NCI-H1930 (cell line): ENCODE data around the gene FERMT1.
"Not testable (repeated sequence)": the region's sequence is repeated elsewhere in the genome, so short reads cannot be mapped to it uniquely, and the experiment has no call there.

Source experiments
- DNase-seq, 2 experiments: peaks; one replicate each; lab custom pipeline; 2025; lab: John Stamatoyannopoulos, UW

FERMT1 gene

DNA sequence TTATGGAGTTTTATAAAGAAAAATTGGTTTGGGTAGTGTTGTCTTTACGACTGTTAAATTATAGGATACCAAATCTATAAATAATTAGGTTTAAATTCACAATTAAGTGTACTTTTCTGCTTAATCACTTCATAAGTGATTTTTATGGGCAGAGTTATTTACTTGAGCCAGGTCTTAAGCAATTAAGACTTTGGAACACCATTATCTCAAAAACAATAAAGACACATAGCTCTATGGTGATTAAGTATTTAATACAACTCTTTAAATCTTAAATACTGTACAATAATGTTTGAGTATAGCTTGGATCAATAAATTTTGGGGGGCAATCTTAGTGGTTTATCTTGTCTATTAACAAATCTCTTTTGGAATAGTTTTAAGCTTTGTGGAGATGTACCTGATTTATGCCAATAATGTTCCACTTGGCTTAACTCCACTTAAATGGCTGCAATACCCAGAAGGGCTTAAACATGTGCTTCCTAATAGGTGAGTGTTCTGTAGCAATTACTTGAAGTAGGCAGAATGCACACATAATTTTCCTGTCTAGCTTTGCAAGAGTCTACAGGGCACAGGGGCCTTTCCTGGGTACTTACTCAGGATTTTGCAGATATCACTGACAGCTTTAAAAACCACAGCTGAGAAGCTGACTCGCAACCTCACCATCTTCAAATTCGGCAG, 7.5 kb downstream of the FERMT1 start:
- no peak for DNase-seq

DNA sequence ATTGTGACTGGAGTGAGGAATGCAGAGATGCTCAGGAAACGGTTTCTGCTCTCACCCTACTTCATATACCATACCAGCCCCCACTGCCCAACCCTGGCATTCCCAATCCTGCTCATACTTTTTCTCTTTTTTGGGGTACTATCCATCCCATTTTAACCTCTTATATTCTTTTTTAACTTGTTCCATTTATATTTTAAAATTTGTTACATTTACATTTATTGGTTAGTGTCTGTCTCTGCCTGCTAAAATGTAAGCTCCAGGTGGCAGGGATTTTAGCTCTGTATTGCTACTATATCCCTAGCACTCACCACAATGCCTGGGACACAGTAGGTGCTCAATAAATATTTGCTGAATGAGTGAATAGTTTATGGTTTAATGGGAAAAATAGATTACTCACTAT, 8.1 kb downstream of the FERMT1 start:
- no peak for DNase-seq

DNA sequence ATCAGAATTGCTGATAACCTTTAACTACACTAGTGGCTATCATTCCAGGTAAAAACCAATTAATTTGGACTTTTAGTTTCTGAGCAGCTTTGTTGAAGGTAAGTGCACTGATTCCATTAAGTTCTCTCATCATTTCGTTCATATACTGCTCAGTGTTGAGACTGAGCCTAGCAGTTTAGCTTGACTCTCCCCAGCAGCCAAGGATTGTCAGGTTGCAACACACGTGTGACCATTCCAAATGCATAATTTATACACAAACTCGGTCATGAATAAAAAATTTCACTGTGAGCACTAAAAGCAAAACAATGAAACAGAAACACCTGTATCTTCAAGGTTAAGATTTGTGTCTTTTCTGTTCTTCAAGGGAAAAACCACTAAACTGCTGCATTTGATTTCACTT, 8.9 kb downstream of the FERMT1 start:
- no peak for DNase-seq

DNA sequence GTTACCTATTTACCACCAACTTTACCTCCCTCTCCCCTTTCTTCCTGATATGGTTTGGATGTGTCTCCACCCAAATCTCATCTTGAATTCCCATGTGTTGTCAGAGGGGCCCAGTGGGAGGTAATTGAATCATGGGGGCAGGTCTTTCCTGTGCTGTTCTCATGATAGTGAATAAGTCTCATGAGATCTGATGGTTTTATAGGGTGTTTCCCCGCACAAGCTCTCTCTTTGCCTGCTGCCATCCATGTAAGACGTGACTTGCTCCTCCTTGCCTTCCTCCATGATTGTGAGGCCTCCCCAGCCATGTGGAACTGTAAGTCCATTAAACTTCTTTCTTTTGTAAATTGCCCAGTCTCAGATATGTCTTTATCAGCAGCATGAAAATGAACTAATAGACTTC, 9.9 kb downstream of the FERMT1 start:
- DNase-seq: not testable (repeated sequence)

DNA sequence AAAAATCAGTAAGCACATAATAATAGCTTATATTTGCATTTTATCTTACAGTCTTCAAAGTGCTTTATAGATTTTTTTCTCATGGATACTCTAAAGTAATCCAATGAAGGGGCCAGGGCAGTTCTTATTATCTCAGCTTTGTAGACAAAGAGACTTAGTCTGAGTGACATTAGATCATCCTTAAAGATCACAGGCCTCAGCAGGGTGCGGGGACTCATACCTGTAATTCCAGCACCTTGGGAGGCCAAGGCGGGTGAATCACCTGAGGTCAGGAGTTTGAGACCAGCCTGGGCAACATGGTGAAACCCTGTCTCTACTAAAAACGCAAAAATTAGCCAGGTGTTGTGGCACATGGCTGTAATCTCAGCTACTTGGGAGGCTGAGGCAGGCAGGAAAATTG, 14.5 kb downstream of the FERMT1 start:
- no peak for DNase-seq

DNA sequence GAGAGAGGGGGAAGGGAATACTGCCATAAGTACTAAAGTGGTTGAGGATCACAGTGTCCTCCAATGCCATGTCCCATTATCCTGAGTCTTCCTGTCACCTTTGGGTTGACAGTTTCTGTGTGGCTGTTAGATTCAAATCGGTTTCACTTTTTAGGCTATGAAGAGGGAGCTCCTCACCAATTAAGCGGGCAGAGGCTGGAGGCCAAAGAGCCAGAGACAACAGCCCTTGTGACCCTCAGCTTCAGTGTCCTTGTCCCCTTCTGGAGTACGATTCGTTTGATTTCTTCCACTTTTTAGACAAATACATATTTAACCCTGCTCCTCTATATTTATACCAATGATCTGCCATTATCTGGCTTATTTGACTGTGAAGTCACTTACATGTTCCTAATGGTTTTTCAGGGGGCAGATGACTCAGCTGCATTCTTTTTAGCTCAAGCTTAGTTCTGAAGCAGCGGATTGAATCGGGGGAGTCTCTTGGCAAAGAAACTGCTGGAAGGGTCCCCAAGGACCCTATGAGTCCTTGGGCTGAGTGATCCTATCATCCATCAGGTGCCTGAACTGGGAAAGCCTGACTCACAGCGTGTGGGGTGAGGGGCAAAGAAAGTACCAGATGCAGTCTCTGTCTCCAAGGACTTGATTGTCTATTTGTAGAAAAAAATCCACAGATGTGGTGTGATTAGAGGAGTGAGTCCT, 18.2 kb downstream of the FERMT1 start:
- no peak for DNase-seq

DNA sequence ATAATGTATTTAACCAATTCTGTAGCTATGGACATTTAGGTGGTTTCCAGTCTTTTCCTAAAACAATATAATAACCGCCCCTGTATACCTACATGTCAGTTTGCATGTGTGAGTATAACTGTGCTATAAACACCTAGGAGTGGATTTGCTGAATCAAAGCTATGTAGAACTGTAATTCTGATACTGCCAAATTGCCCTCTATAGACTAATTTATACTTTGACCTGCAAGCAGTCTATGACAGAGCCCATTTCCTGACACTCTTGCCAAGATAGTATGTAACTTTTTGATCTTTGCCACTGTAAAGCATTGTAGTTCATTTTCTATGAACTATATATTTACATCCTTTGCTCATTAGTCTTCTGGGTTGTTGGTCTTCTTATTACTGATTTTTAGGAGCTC, 19.5 kb downstream of the FERMT1 start:
- DNase-seq: no peak

DNA sequence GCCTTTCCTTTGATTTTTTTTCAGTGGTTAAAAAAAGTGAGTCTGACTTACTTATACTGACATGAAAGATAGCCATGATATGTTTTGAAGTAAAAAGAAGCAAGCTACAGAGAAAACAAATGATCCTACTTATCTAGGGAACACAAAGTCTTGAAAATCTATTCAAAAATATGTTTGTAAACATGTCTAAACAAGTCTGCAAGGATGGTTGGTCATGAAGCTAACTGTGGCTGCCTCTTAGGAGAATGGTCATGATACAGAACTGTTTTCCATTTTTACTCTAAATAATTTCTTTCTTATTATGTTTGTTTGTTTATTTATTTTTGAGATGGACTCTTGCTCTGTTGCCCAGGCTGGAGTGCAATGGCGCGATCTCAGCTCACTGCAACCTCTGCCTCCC, 21.5 kb downstream of the FERMT1 start:
- no peak for DNase-seq

DNA sequence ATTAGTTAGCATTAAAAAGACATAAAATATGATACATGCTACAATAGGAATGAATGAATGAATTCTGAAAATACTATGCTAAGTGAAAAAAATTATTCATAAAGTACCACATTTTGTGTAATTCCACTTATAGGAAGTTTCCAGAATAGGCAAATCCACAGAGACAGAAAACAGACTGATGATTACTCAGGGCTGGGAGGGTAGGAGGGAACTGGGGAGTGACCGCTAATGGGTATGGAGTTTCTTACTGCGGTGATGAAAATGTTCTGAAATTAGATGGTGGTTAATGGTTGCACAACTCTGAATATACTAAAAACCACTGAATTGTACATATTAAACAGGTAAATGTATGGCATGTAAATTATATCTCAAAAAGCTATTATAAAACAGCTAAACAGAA, 22.6 kb downstream of the FERMT1 start:
- DNase-seq: no peak

DNA sequence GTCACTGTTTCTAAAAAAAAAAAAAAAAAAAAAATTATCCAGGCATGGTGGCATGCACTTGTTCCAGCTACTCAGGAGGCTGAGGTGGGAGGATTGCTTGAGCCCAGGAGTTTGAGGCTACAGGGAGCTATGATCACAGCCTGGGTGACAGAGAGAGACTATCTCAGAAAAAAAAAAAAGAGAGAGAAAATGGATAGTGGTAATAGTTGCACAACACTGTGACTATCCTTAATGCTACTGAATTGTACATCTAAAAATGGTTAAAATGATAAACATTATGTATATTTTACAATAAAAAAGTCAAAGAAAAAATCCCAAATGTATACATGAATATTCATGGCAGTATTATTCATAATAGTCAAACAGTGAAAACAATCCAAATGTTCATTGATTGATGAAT, 23.0 kb downstream of the FERMT1 start:
- no peak for DNase-seq

DNA sequence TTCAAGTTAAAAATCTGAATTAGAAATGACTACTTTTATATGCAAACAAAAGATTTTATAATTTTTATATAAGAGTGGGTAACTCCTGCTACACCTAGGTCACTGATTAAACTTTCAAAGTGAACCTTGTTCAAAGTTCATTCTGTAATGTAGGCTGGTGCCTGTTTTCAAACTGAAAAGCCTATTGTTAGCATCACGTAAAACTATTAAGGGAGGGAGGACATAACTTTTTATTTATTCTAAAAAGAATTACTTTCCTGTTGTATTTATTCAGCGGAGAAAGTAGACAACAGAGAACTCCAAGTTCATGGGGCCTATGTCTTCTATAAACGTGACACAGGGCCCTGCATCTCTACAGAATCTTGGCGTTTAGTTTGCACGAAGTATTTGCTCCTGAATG, 27.4 kb downstream of the FERMT1 start:
- no peak for DNase-seq

DNA sequence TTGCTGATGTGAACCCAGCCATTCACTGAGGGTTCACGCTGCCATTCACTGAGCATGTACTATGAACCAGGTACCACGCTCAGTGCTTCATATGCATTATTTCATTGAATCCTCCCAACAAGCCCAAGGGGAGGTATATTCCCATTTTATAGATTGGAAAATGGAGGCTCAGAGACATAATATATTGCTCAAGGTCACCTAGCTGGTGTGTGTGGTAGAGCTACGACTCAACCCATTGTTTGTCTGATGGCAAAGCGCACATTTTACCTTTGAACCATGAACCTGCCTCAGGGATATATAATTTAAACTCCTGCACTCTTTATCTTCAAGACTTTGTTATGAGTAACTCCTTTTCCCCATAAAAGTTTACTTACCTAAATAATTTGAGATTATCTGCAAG, 28.3 kb downstream of the FERMT1 start:
- DNase-seq: no peak

DNA sequence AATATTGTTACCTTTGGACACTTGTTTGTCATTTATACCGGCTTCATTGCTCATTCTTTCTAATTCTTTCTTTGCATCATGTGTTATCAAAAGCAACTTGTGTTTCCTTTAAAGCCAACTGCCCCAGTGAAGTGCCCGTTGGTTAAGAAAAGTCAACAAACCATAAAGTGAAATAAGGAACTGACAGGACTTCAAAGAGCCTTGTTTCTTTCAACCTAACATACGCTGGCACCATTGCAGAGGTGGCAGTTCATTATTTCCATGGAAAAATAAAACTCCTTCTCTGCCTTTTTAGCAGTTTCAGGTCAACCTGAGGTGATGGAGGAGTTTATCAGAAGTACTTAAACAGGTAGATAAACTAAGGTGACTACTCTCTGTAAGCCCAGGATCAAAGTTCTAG, 28.8 kb downstream of the FERMT1 start:
- no peak for DNase-seq

DNA sequence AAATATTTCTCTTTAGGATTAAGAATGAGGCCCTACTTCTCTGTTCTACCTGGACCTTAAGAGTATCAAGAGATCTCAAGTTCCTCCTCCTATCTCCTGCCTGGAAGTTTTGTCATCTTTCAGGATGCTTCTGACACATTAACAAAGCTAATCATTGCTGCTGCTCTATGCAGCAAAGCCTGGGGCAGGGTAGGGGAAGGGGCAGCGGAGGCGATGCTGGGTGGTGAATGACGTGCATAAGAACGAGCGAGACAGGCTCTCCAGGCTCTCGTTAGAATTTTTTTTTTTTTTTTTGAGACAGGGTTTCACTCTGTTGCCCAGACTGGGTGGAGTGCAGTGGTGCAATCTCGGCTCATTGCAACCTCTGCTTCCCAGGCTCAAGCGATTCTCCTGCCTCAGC, 31.2 kb downstream of the FERMT1 start:
- no peak for DNase-seq

DNA sequence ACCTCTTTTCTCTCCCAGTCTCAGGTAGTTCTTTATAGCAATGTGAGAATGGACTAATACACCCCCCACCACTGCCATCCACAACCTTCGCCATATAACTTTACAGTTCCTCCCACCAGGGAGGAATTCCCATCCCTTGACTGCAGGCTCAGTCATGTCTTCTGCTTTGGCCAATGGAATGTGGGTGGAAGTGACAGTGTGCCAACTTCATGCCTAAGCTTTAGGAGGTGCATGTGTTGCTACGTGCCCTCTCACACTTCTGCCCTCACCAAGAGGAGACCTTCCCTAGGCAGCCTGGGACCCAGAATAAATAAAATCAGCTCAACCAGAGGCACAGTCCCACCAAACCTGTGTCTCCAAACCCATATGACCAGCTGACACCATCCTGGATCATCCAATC, 36.0 kb downstream of the FERMT1 start:
- DNase-seq: no peak

DNA sequence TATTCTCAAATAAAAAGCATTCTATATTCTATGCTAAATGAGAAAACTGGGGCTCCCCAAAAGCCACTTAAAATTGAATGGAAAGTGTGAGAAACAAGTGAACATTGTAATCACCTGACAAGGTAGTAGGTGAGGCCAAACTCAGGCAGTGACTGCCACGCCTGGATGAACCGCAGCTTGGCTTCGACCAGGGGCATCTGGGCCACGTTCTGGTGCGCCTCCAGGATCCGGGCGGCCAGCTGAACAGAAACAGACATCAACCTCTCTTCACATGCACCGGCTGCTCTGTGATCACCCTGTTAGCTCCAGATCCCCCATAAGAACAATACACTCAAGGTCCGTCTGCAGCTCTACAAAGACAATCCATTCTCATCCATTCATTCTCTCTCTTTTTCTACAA, 38.9 kb downstream of the FERMT1 start:
- no peak for DNase-seq

DNA sequence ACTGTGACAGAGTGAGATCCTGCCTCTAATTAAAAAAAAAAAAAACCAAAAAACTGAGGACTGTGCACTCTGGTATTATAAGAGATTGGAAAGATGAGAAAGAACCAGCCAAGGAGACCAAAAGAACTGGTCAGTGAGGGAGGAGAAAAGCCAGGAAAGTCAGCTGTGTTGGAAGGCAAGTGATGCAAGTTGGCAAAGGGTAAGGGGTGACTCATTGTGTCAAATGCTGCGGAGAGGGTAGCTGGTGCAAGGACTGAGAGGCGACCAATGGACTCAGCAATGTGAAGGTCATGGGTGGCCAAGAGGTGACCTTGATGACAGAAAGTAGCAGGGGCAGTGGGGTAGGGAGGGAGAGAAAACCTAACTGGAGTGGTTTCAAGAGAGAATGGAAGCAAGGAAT, 41.6 kb downstream of the FERMT1 start:
- DNase-seq: no peak

DNA sequence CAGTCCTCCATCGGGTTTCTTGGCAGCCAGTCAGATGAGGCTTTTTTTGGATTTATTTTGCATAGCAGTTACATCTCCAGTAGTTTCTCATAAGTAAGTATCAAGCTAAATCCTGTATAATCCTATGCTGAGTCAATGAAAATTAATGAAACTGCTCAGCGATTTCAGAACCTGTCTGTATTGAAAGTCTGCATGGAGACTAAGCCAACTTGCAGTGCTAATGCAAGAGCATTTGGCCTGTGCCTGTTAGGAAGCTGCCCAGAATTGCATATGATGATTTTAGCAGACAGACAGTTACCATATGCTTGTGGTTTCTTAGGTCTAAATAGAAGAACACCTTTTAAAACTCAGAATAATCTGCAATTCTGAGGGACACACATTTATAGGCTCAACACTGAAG, 43.8 kb downstream of the FERMT1 start:
- no peak for DNase-seq

DNA sequence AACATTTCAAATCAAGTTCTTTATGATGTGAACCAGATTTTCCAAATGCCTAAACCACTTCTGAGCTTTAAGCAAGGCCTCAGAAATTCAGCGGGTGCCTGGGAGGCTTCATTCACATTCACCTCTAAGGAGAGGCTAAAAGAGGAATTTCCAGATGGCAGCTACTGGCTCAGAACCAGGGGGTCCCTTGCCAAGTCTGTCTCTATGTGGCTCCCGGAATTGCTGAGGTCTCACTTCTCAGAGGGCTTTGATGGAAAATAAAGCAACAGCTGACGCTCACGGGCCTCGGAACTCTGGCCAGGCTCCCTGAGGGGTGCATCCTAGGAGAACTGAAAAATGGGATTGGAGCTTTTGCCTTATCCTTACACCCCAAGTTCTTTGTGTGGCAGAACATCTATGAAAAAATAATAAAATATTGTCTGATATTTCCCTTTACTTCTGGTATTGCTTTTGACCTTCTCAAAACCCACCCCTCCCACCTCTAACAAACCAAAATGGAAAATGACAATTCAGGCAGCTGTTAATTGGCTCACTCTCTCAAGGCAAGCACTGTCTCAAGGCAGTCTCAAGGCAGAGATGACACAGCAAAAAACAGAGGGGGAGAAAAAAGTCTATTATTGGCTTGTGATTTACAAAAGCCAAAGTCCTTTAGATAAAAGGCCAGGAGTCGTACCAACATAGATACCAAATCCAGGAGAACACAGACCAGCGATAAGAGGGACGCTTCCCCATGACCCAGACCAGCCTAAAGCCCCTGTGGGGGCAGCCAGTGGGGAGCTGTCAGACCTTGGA, 47.2 kb downstream of the FERMT1 start:
- no peak for DNase-seq

DNA sequence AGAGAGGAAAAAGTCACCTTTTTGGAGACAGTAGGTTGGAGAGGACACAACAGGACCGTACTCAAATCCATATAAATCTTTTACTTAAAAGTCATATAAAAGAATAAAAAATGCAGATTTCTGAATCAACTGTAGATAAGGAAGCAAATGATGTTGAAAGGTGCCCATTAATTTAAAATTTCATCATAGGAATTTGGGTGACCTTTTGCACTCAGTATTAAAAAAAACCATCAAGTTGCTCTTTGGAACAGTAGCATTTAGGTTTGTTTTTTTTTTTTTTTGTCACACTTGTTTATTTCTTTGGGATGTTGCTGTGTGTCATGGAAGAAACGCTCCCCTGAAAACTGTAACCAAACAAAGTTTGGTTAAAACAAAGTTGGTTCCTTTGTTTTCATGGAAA, 48.0 kb downstream of the FERMT1 start:
- DNase-seq: no peak

DNA sequence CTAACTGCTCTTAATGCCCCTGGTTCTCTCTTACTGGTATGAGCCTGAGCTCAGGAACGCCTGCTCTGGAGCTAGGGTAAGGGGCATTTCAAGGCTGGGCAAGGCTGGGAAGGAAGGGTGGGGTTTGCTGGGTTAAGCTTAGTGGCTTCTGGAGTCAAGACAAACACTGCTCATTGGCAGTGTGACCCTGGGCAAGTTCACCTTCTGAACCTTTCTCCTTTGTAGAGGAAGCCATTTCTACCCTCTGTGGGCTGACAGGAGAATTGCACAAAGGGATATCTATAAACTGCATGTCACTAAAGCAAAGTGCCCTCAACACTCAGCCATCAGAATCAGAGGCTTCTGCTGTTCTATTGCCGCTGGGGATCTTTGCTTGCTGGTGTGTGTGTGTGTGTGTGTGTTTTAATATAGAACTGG, 48.7 kb downstream of the FERMT1 start:
- no peak for DNase-seq

DNA sequence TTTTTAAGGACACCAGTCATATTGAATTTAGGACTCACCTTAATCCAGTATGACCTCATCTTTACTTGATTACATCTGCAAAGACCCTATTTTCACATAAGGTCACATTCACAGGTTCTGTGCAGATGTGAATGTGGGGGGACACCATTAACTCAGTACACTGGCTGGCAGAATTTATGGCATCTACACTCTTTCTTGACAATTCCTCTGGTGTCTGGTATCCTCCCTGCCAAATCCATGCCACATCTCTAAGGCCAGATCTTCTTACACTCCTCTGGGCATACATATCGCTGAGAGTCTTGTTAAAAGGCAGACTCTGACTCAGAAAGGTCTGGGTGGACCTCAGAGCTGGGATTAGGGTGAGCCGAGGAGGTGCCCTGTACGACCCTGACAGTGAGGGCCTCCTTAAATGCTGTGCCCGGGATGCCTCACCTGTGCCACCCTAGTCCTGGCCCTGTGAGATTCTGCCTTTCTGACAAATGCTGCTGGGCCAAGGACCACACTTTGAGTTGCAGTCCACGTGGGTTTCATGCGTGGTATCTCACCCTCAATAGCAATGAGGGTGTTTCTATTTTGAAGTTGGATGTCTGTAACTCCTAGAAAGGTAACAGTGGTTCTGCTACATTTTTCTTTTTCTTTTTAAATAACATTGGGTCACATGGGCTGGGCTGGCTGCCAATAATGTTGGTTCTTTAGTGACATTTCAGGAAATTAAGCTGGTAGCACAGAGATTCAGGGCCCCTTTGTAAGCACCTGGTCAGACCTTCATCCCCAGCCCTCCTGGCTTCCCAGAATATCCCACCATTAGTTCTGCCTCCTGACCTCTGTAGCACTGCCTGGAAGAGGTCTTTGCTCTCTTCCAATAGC, 51.8 kb downstream of the FERMT1 start:
- DNase-seq: no peak
